Omental fat pad (tissue), 4 donors: ENCODE data around the gene EPN3. TPM values are rescaled to one million over a fixed set of nuclear protein-coding genes. Genes with fewer than 3 reads are reported as not detected.
A peak's percentile ranks its signal among the peaks of the same experiment; 100 is the strongest.

Experiments
- ATAC-seq: fragments of 150-250 bp; one replicate; pipeline ENCODE4 v1.9.1; 2016; ENCODE audit warnings: mild to moderate bottlenecking, moderate library complexity; ENCODE audit not compliant: low FRiP score
- DNase-seq: peaks from one replicate; pipeline ENCODE4 v3.0.0-alpha.2; 2019; ENCODE audit warnings: low spot score
- CTCF ChIP-seq, 3 donors: fragments of 450-650 bp; IDR thresholded peaks; one replicate each; pipeline ENCODE4 v1.5.1; 2016 to 2017; ENCODE audit warnings: antibody characterized with exemption in 3 of 3, mild to moderate bottlenecking in 3 of 3, moderate library complexity in 2 of 3
- total RNA-seq, 4 donors: library from RNA; depleted of rRNA; stranded (reverse); fragments of >200 nt; gene quantifications; one replicate each; pipeline ENCODE4 v1.1.0, GENCODE V29; 2016

Gene EPN3
- total RNA-seq, 4 donors from 2014 or later, result not detected

GRCh38 chr17:50501054-50501453 is 31.5 kb upstream of the EPN3 start:
- no peak for DNase-seq
- TF ChIP-seq CTCF (IDR thresholded peaks at IDR 0.05), result no peak
- ATAC-seq, result no peak

GRCh38 chr17:50502301-50502990 is 30.1 kb upstream of the EPN3 start:
- no peak for TF ChIP-seq CTCF (IDR thresholded peaks at IDR 0.05)
- ATAC-seq, result no peak
- DNase-seq, result no peak

- DNase-seq (no peak), ATAC-seq (no peak)
- no peak for TF ChIP-seq CTCF (IDR thresholded peaks at IDR 0.05)
These were observed 26.9 kb upstream of the EPN3 start for GRCh38 chr17:50505591-50506130.

- no peak for DNase-seq
- no peak for ATAC-seq
- no peak for TF ChIP-seq CTCF (IDR thresholded peaks at IDR 0.05)
These were observed 26.2 kb upstream of the EPN3 start for GRCh38 chr17:50506298-50506697.

- ATAC-seq (peak; percentile 83), DNase-seq (peak; percentile 73)
- TF ChIP-seq CTCF (IDR thresholded peaks at IDR 0.05), result no peak
These were observed 24.5 kb upstream of the EPN3 start, which contains the start of gene MYCBPAP for GRCh38 chr17:50507871-50508572. MYCBPAP (plus strand) TSS chr17:50508439; CDS start chr17:50508675, 236 bp downstream.

GRCh38 chr17:50508573-50509460 is 23.7 kb upstream of the EPN3 start:
- ATAC-seq, result peak; percentile 10
- DNase-seq, result no peak
- TF ChIP-seq CTCF (IDR thresholded peaks at IDR 0.05), result no peak
